Occipital lobe (tissue), 2 donors: Measurements from ENCODE around the gene GATAD2A. TPM values are rescaled to one million over a fixed set of nuclear protein-coding genes. Genes with fewer than 3 reads are reported as not detected.

Experiments
- DNase-seq: peaks from one replicate; lab custom pipeline; 2025; lab: John Stamatoyannopoulos, UW
- total RNA-seq: library from RNA; depleted of rRNA; stranded (reverse); fragments of >200 nt; gene quantifications from one replicate; pipeline ENCODE4 v1.2.3, GENCODE V29; 2014

The GATAD2A gene
- total RNA-seq, 1 donor from 2014 or later = 14.2 TPM

GRCh38 chr19:19543640-19544039, 138.2 kb downstream of the GATAD2A start:
- DNase-seq = no peak

DNA sequence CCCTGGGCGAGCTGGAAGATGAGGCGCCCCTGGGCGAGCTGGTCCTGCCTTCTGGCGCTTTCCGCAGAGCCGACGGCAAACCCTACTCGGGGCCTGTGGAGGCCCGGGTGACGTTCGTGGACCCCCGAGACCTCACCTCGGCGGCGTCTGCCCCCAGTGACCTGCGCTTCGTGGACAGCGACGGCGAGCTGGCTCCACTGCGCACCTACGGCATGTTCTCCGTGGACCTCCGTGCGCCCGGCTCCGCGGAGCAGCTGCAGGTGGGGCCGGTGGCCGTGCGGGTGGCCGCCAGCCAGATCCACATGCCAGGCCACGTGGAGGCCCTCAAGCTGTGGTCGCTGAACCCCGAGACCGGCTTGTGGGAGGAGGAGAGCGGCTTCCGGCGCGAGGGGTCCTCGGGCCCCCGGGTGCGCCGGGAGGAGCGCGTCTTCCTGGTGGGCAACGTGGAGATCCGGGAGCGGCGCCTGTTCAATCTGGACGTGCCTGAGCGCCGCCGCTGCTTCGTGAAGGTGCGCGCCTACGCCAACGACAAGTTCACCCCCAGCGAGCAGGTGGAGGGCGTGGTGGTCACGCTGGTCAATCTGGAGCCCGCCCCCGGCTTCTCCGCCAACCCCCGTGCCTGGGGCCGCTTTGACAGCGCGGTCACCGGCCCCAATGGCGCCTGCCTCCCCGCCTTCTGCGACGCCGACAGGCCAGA, 138.9 kb downstream of the GATAD2A start:
- DNase-seq = no peak

- no peak for DNase-seq
Measured at GRCh38 chr19:19544954-19545591, 139.6 kb downstream of the GATAD2A start.

DNA sequence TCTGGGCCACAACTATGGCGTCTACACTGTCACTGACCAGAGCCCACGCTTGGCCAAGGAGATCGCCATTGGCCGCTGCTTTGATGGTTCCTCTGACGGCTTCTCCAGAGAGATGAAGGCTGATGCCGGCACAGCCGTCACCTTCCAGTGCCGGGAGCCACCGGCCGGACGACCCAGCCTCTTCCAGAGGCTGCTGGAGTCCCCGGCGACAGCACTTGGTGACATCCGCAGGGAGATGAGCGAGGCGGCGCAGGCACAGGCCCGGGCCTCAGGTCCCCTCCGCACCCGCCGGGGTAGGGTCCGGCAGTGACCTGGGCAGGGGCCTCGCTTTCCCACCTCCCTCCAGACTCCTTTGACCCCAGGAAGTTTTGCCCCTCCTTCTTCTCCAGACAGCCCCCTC, 140.2 kb downstream of the GATAD2A start:
- no peak for DNase-seq

DNA sequence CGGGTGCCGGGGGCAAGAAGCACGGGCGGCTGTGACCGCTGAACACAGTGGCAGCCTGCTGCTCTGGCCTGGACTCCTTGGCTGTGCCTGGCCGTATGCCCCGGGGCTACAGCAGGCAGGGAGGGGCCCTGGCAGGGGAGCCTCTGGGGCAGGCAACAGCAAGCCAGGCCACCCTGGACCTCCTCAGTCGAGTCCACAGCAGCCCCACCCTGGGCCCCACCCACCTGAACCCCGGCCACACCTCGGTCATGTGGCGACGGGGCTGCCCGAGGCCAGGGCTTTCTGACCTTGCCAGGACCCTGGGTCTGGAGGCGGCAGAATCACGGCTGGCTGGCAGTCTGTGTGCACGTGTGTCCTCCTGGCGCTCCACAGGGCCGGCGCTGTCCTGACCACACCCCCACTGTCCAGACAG, 141.3 kb downstream of the GATAD2A start:
- no peak for DNase-seq

- no peak for DNase-seq
Measured at GRCh38 chr19:19547674-19548336, 142.3 kb downstream of the GATAD2A start.

DNA sequence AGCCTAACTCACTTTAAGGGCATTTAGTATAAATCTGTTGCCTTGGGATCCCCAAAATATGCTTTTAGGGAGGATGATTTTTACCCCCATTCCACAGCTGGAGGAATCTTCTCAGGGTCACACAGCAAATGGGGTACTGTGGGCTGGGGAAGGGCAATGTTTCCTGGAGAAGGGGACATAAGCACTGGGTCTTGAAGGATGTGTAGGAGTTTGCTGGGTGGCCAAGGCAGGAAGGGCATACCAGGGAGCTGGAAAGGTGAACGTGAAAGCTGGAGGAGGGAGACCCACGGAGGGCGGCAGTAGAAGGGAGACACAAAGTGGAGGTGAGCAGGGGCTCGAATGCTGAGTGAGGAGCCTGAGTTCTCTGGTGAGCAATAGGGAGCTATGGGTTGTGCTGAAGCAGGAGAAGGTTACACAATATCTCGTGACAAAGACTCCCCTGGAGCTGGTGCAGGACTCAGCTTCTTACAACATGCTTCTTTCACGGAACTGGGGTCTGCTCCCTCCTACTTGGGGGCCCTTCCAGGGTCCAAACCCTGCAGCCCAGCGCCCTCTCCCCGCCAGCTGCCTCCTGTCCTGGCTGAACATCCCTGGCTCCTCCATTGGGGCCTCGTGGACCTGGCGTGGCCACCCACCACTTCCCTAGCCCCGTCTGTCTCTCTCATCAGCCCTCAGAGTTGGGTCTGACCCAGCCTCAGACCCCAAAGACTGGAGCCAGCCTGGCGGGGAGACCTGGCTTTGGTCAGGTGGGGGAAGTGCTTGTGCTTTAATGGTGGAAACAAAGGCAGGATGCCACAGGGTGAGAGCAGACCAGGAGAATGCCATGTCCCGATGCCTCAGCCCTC, 143.7 kb downstream of the GATAD2A start:
- no peak for DNase-seq

GRCh38 chr19:19549804-19550464, 144.5 kb downstream of the GATAD2A start:
- DNase-seq = no peak

DNA sequence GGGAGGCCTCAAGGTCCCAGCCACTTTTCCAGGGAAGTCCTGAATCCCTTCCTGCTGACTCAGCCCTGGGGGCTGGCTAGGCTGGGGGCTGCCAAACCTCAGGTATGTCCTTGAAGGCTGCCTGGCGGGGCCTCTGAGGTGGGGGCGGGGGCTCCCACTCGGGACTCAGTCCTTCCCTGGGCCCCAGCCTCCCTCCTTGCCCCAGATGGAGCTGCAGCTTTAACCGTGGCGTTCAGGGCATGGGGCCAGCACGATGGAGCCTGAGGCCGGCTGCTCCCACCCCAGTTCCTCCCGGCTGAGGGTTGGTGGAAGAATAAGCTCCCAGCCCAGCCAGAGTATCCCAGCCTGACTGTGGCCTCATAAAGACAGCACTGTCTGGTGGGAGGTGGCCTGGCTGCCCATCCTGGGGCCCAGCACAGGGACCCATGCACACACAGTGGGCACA, 145.0 kb downstream of the GATAD2A start:
- no peak for DNase-seq

- DNase-seq = no peak
Measured at GRCh38 chr19:19550972-19551852, 145.7 kb downstream of the GATAD2A start.

DNA sequence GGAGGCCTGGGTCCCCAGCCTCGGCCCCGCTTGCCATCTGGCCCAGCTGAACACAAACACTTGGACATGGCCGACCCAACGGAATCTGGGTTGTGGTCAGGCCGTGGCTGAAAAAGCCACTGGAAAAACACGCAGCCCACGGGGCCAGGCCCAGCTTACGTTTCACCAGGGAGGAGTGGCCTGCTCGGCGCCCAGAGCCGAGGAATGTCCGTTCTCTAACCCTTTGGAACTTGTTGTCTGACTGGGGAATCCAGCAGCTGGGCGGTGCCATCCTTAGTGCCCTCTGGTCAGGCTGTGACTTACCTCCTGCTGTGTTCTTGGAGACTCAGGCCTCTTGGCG, 146.3 kb downstream of the GATAD2A start:
- no peak for DNase-seq

DNA sequence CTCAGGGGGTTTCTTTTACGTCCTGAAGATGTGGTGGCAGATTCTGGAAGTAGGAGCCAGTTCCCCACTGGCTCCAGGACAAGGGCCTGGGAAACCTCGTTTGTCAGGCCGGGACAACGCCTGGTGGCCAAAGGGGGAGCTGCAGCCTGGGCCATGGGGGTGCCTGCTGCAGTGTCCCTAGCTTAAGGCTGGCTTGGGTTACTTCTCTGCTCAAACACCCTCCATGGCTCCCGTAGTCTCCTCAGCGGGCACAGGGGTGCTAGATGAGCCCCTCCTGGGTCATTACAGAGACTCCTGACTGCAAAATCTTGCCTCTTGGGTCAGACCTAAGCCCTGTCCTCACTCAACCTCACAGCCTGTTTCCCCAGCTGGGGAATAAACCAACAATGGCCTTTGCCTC, 147.3 kb downstream of the GATAD2A start:
- DNase-seq = no peak

DNA sequence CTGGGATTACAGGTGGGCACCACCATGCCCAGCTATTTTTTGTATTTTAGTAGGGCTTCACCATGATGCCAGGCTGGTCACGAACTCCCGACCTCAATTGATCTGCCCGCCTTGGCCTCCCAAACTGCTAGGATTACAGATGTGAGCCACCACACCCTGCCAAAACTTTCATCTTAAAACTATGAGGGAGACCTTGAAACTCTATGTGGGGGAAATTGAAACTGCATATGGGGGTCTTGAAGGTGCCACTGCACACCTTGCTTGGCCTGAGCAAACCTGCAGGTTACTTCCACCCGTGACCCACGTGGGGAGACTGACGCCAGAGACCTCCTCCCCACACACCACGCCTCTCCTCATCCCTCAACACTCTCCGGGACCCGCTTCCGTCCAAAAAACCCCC, 148.2 kb downstream of the GATAD2A start:
- DNase-seq = no peak

GRCh38 chr19:19554074-19555023, 148.9 kb downstream of the GATAD2A start:
- no peak for DNase-seq

GRCh38 chr19:19558055-19558454, 152.6 kb downstream of the GATAD2A start:
- no peak for DNase-seq
